ENCODE results near the gene THRB. TPM values are rescaled to one million over a fixed set of nuclear protein-coding genes. Genes with fewer than 3 reads are reported as not detected.
"Not testable (repeated sequence)": the region's sequence is repeated elsewhere in the genome, so short reads cannot be mapped to it uniquely, and the experiment has no call there.

The THRB gene
- polyA plus RNA-seq, 3 donors: 27.1 to 31.1 (median 28.1) TPM

DNA sequence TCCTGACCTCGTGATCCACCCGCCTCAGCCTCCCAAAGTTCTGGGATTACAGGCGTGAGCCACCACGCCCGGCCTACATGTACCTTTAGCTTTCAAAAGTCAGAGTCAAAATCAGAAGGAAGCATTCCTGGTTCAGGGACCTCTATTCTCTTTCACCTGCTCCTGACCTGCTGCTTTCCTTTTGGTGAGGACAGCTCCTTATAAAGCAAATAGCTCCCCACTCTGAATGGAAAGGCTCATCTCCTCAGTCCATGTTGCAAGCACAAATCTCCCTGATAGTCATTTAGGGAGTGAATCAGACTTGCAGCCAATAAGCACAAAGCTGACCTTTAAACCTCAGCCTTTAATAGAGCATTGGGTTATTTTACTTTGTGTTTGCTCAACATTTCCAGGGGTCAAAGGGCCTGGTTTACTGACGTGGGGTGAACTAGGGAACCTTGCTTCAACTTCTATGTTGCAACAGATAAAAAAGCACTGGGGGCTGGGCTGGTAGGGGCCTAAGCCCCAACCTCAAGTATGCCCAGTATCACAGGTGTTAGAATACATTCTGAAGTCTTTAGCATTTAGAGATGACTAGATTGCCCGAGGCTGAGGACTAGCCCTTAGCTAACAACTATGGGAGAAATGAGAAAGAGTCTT lies 43.1 kb downstream of the THRB start:
- no peak for DNase-seq (ENCODE audit: low read depth in 3 of 3, low spot score in 2 of 3)

DNA sequence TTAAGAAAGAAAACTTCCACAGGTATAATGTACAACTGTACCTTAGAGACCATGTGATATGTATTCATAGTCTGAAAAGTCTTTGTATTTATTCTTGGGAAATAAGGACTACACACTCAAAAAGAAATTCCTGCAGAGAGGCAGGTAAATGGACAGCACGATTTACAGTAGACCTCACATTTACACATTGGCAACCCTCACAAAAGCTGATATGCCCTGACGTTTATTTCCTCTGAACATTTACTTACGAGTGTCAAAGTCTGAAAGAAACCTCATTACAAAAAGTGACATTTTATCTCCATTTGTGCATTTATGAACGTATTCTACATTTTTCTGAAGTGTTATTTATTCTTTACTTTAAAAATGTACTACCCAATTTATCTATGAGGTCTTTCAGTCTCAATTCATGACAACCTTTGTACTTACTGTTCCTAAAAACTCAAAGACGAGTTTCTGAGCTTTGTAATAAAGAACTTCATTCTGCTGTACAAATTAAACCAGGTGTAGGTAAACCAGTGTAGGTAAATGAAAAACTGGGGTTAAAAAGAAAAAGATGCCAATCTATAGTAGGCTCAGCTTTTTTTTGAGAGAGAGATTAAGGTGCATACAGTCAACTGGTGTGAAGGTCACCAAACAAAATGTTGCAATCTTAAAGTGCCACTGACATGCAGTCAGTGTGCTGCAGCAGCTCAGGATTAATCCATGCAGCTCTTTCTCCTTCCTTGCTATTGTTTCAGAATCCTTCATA lies 44.3 kb downstream of the THRB start:
- DNase-seq (ENCODE audit: low read depth in 3 of 3, low spot score in 2 of 3): no peak

DNA sequence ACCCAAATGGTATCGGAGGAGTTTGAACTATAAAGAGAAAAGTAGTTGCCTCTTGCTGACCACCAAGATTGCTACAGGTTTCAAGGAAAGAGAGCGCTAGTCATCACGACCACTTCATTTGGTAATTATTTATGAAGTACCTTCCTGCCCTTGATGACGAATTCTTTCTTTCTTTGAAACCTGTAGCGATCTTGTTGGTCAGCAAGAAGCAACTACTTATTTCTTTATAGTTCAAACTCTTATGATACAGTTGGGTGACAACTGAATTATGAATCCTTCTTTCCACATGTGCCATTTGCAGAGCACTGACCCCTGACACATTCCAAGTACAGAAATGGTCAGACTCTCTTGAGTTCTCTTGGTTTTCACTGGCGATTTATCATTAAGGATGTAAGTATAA lies 46.8 kb downstream of the THRB start:
- DNase-seq (ENCODE audit: low read depth in 3 of 3, low spot score in 2 of 3): no peak

DNA sequence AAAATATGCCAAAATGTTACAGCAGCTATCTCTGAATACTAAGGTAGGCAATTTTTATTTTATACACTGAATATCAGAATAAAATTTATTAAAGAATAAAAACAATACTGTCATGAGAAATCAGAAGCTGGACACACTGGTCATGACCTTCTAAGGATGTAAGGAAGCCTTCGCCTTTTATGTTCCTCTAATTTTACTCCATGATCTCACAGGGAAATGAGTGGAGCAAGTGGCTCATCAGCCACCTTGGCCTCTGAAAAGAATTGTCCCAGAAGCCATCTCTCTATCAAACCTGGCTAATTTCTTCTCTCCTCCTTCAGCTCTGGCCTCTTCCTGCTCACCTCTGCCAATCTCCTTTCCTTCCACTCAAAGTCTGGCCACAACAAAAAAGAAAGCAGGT lies 48.6 kb downstream of the THRB start:
- DNase-seq (ENCODE audit: low read depth in 3 of 3, low spot score in 2 of 3): no peak

DNA sequence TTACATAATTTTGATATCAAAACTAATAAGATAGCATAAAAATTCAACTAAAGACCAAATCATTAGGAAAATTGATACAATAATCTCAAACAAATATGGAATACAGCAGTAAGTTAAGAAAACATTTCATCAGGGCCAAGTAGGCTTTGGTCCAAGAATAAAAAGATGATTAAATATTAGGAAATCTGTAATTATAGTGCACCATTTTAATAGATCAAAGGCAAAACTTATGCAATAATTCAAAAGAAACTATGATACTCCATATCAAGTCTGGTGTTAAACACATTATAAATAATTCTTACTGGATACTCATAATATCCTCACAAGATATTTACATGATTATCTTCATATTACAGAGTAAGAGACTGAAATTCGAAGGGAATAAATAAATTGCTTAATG lies 51.2 kb downstream of the THRB start:
- DNase-seq (ENCODE audit: low read depth in 3 of 3, low spot score in 2 of 3): no peak

DNA sequence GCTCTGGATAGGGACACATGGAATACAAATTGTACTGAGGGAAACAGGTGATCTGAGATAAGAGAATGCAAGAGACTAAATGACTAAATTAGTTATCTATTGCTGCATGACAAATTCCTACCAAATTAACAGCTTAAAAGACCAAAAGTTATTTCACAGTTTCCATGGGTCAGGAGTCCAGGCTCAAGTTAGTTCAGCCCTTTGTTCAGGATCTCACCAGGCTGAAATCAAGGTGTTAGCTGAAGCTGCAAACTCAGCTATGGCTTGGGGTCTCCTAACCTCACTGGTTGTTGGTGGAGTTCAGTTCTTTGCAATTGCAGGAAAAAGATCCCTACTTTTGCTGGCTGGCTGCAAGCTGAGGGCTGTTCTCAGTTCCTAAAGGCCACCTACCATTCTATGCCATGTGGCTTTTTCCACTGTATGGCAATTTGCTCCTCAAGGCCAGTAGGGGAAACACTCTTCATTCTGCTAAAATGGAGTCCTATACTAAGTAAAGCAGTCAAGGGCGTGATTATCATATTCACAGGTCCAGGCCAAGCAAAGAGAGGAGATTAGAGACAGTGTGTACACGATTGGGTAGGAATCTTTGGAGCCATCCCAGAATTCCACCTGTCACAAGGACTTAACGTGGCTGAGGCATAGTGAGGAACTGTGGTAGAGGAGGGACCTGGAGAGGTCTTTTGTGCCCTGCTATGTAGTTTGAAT lies 53.7 kb downstream of the THRB start:
- DNase-seq (ENCODE audit: low read depth in 3 of 3, low spot score in 2 of 3): no peak

DNA sequence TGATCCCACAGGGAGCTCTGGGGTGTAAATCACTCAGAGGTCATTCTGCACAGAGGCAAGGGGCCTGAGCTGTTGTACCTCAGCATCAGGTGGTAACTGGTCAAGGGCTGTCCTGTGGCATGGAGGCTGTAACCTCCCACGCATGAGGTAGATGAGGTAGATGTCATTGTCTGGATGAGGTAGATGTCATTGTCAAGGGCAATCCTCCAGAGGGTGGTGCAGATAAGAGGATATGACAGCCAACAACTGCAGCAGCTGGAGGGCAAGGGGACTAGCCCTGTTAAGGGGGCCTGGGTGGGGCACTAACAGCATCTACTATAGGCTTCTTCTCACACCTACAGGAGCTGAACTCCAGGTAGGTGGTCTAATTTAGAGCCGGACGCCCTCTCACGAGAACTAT lies 55.6 kb downstream of the THRB start:
- DNase-seq (ENCODE audit: low read depth in 3 of 3, low spot score in 2 of 3): no peak

DNA sequence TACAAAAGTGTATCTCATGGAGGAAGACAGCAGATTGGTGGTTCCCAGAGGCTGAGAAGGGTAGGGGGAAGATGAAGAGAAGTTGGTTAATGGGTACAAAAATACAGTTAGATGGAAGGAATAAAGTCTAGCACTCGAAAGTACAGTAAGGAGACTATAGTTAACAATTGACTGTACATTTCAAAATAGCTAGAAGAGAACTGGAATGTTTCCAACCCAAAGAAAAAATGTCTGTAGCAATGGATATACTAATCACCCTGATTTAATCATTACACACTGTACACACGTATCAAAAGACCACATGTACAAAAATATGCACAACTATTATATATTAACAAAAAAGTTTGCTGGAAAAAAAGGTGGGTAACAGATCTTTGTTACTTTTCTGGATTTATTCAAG lies 57.3 kb downstream of the THRB start:
- DNase-seq (ENCODE audit: low read depth in 3 of 3, low spot score in 2 of 3): no peak

DNA sequence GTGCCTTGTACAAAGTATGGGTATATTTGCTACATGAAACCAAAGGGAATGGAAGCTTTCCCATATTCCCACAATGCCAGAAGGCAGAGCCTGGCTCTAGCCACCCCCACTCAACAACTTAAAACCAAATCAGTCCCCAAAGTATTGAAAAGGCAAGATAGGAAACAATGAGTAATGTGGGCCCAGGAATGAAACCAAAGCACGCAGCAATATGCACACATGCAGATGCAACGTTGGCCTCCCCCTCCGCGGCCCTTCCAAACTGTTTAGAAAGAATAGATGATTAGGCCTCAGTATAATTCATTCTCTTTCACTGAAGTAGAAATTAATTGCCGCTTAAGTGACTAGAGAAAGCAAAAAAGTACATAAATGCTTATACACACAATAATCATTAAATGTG lies 59.1 kb downstream of the THRB start:
- no peak for DNase-seq (ENCODE audit: low read depth in 3 of 3, low spot score in 2 of 3)

DNA sequence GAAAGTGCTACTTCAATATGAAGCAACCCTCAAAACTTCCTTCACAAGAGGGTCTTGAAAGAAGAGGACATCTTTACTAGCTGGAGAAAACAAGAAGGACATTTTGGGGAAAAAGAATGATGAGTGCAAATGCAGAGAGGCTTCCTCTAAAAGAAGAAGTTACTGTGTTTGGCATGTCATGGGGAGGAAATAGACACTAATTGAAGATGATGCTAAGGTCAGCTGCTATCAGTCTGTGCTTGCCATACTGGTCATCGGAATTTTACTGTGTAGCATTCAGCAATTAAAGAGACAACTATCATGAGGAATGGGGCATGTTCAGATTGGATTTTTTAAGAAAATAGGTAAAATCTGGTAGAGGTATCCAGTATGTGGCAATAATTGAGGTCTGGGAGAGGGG lies 60.0 kb downstream of the THRB start:
- no peak for DNase-seq (ENCODE audit: low read depth in 3 of 3, low spot score in 2 of 3)

DNA sequence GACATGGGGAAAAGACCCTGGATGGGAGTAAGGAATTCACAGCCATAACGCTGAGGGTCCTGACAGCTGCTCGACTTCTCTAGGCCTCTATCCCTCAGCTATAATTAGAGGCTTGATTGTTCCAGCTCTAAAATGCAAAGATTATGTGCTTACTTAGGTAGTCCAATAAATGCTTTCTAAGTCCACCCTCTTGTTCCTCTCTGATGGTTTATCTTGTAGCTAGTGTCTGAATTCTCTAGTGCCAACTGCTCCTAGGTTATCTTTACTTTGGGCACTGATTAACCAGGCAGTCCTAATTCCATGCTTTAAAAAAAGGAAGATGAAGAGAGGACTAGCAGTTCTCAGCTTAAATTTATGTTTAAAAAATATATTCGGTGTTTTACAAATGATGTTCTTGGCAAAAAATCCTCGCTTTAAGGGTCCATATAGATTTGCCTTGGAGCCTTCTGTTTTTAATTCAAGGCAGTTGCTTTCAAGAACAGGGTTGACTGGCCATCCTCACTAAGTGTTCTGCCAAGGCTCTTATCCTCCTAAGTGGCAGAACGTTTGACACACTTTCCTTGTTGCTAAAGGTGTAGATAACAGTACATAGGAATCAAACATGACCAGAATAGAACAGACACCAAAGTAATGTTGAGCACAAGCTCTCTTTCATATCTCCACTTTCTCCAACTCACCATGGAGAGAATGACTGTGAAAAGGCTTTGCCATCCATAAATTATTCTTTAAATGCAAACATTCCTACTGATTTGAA lies 60.6 kb downstream of the THRB start:
- no peak for DNase-seq (ENCODE audit: low read depth in 3 of 3, low spot score in 2 of 3)

DNA sequence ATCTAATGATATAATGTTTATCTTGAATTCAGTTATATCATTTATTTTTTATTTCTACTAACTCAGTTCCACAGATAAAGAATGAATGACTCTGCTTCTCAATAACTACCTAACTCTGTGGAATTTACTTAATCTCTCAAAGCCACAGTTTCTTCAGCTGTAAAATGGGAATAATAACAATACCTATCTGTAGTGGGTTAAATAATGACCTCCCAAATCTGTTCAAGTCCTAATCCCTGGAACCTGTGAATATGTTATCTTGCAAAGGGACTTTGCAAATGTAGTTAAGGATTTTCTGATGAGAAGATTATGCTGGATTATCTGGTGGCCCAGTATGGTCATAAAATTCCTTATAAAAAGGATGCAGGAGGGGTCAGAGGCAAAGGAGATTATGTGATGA lies 61.7 kb downstream of the THRB start:
- no peak for DNase-seq (ENCODE audit: low read depth in 3 of 3, low spot score in 2 of 3)

DNA sequence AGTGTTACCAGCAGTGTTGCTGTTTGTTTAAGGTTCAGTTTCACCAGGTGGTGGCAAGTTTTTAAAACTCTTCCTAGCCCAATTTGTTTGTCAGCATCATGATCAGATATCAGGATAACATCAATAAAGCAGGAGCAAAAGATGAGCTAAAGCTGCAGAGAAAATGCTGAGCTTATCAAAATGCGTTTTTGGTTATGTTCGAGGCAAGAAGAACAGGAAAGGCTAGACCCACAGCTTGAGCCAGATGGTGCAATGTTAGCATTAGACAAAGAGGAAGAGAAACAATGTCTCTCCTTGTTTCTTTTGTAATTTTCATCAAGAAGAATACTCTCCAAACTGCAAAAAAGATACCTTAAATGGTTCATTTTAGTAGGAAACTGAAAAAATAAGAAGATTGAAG lies 66.2 kb downstream of the THRB start:
- DNase-seq (ENCODE audit: low read depth in 3 of 3, low spot score in 2 of 3): no peak

DNA sequence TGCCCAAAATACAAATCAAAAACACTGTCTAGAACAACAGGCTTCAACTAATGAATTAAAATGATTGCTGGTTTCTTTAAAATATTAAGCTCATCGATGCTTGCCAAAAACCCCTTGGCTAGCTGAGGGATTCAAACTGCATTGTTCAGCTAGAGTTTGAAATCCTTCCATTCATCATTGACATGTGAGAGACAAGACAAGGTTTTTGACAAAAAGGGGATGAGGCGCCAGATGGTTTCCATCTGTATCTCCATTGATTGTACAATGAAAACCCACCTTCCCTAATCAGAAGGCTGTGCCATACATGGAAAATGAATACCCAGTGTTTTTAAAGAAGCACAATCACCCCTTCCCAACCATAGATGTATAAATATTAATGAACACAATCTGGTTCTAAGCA lies 67.8 kb downstream of the THRB start:
- DNase-seq (ENCODE audit: low read depth in 3 of 3, low spot score in 2 of 3): no peak

DNA sequence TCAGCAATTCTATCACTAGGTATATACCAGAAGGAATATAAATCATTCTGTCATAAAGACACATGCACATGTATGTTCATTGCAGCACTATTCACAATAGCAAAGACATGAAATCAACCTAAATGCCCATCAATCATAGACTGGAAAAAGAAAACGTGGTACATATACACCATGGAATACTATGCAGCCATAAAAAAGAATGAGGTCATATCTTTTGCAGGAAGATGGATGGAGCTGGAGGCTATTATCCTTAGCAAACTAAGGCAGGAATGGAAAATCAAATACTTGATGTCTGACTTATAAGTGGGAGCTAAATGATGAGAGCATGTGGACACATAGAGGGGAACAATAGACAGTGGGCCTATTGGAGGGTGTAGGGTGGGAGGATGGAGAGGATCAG lies 73.8 kb downstream of the THRB start:
- not testable (repeated sequence) for DNase-seq (ENCODE audit: low read depth in 3 of 3, low spot score in 2 of 3)

DNA sequence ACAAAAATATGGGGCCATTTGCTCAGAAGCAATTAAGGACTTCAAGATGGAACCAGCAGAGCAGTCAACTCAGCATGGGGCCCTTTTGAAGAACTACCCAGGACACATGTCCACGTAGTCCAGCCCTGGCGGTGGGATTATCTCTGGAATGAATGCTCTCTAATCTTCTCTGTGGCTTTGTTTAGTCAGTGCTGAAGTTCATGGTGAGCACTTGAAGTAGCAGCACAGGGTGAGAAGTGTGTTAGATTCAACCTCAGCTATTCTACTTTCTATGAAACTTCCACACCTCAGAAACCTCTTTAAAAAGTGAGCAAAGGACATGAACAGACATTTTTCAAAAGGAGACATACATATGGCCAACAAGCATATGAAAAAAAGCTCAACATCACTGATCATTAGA lies 74.4 kb downstream of the THRB start:
- no peak for DNase-seq (ENCODE audit: low read depth in 3 of 3, low spot score in 2 of 3)

DNA sequence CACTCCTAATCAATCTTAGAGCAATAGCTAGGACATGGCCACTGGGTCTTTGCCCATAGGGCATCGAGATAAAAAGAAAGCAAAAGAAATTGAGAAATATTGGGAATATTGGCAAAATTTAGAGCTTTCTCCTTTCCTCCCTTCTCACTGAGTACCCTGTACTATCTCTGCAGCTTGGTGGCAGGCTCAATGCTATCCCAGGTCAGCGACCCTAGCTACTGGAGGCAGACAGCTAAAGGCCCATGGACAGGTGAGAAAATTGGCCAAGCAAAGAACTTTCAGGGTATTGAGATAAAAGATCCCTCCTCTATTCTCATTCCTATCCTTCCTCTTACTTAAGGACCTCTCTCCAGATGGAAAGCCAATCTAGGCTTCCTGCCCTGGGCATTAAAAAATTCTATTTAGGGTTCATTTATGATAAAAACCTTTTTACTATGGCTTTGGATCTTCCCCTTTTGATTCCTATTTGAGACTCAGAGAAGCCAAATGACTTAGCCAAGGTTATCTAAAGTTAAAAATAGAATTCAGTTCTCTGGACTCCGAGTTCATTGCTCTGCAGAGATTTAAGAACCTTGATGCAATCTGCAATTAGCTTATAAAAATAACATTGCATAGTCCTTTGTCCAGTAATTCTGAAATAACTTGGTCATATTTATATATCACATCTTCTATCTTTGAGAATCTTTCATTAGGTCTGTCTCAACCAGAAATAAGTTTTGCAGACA lies 75.4 kb downstream of the THRB start:
- DNase-seq (ENCODE audit: low read depth in 3 of 3, low spot score in 2 of 3): no peak

DNA sequence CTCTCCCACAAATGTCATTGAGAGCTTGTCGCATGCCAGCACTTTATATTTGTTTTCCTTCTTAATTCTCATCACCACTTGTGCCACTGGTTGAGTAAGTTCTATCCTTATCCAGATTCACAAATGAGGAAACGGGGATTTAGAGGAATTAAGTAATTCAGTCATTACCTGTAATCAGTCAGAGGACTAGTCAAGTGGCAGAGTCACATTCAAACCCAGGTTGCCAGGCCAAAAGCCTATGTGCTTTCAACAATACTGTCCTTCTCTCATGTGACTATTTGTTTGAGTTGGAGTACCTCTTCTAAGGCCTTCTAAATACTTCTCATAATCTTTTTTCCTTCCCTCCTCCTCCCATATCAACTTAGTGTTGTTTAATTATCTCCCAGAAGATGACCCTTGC lies 76.9 kb downstream of the THRB start:
- DNase-seq (ENCODE audit: low read depth in 3 of 3, low spot score in 2 of 3): no peak

DNA sequence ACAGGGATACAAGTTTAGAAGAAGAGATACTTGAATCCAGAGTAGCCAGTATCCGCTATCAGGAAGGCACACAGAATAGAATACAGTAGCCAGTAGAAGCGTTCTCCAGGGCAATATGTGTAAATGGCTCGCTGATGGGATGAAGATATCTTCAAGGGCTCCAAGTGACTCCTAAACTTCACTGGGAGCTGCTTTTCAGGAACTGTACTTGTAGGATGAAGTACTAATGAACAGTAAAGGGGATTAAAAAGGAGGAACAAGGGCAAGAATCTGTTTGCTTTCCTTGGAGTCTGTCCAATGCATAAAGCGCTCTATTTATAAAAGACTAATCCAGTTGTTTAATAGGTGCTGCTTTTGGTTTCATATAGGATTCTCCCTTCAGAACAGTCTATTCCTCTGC lies 78.4 kb downstream of the THRB start:
- DNase-seq (ENCODE audit: low read depth in 3 of 3, low spot score in 2 of 3): no peak

DNA sequence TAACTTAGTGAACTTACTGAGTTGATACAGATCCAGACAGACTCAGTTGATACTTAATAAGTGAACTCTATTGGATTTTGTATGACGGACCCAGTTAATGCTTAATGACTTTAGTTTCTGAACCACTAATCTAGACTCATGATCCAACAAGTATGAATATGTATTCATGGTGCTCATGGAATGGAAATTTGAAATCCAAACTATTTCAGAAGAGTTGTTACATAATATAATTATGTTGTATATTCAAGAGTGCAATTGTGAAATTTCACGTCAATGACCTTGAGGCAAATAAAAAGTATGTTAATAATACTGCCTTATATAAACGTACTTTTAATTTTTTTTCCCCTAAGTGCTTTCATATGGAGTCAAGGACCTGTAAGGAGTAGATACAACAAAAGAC lies 78.8 kb downstream of the THRB start:
- no peak for DNase-seq (ENCODE audit: low read depth in 3 of 3, low spot score in 2 of 3)

DNA sequence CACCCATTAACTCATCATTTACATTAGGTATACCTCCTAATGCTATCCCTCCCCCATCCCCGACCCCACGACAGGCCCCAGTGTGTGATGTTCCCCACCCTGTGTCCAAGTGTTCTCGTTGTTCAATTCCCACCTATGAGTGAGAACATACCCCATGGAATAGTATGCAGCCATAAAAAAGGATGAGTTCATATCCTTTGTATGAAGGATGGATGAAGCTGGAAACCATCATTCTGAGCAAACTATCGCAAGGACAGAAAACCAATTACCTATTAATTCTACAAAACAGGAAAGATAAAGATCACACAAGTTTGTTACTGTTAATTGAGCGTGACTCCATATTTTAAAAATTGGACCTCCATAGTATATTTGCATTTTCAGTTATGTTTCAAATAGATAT lies 81.0 kb downstream of the THRB start:
- DNase-seq (ENCODE audit: low read depth in 3 of 3, low spot score in 2 of 3): not testable (repeated sequence)
